ENCODE measurements around the gene MCOLN1. TPM values are rescaled to one million over a fixed set of nuclear protein-coding genes. Genes with fewer than 3 reads are reported as not detected.

Gene MCOLN1
- polyA plus RNA-seq, 1 of the 3 experiments (the other 2 are of a cell fraction) = 28.4 TPM

DNA sequence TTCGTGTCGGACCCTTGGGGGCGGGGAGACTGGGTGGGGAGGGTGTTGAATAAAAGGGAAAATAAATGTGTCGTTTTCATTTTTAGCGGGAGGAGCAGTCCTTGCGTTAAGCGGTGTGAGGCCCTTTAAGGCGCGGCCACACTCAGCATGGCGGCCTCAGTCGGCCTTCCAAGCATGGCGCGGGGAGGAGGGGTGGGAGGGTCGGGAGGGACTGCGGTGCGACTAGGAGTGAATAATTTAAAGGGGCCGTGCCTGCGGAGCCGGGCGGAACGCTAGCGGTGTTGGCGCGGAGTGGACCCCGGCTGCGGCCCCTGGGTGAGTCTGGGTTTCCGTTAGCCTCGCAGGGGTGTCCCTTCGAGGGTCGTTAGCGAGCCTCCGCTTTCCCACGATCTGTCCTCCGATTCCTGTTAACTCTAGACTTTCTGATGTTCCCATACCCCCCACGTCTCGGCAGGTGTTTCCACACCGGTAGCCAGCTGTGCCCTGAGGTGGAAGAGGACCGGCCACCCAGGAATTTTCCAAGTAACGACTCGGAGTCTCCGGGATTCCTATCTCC is 11.6 kb downstream of the MCOLN1 start (continued):
- TF ChIP-seq, protein P1, sequence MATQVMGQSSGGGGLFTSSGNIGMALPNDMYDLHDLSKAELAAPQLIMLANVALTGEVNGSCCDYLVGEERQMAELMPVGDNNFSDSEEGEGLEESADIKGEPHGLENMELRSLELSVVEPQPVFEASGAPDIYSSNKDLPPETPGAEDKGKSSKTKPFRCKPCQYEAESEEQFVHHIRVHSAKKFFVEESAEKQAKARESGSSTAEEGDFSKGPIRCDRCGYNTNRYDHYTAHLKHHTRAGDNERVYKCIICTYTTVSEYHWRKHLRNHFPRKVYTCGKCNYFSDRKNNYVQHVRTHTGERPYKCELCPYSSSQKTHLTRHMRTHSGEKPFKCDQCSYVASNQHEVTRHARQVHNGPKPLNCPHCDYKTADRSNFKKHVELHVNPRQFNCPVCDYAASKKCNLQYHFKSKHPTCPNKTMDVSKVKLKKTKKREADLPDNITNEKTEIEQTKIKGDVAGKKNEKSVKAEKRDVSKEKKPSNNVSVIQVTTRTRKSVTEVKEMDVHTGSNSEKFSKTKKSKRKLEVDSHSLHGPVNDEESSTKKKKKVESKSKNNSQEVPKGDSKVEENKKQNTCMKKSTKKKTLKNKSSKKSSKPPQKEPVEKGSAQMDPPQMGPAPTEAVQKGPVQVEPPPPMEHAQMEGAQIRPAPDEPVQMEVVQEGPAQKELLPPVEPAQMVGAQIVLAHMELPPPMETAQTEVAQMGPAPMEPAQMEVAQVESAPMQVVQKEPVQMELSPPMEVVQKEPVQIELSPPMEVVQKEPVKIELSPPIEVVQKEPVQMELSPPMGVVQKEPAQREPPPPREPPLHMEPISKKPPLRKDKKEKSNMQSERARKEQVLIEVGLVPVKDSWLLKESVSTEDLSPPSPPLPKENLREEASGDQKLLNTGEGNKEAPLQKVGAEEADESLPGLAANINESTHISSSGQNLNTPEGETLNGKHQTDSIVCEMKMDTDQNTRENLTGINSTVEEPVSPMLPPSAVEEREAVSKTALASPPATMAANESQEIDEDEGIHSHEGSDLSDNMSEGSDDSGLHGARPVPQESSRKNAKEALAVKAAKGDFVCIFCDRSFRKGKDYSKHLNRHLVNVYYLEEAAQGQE (IDR thresholded peaks at IDR 0.05; ENCODE audit: low read depth, low read length) = no peak
- TF ChIP-seq, protein P2, sequence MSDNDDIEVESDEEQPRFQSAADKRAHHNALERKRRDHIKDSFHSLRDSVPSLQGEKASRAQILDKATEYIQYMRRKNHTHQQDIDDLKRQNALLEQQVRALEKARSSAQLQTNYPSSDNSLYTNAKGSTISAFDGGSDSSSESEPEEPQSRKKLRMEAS (IDR thresholded peaks at IDR 0.05; ENCODE audit: low read depth) = peak; percentile 83
- TF ChIP-seq SMC3 (IDR thresholded peaks at IDR 0.05; ENCODE audit: low read depth, low read length) = no peak
- TF ChIP-seq EZH2phosphoT487 (IDR thresholded peaks at IDR 0.05; ENCODE audit: borderline replicate concordance, low read depth) = no peak
- no peak for TF ChIP-seq FOSL2 (IDR thresholded peaks at IDR 0.05; ENCODE audit: borderline replicate concordance, low read depth)
- no peak for TF ChIP-seq EP300 (IDR thresholded peaks at IDR 0.05; ENCODE audit: borderline replicate concordance in 1 of 2, low read depth in 1 of 2, low read length in 1 of 2)
- TF ChIP-seq, protein P3, sequence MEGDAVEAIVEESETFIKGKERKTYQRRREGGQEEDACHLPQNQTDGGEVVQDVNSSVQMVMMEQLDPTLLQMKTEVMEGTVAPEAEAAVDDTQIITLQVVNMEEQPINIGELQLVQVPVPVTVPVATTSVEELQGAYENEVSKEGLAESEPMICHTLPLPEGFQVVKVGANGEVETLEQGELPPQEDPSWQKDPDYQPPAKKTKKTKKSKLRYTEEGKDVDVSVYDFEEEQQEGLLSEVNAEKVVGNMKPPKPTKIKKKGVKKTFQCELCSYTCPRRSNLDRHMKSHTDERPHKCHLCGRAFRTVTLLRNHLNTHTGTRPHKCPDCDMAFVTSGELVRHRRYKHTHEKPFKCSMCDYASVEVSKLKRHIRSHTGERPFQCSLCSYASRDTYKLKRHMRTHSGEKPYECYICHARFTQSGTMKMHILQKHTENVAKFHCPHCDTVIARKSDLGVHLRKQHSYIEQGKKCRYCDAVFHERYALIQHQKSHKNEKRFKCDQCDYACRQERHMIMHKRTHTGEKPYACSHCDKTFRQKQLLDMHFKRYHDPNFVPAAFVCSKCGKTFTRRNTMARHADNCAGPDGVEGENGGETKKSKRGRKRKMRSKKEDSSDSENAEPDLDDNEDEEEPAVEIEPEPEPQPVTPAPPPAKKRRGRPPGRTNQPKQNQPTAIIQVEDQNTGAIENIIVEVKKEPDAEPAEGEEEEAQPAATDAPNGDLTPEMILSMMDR (IDR thresholded peaks at IDR 0.05) = no peak
- TF ChIP-seq, protein P4, sequence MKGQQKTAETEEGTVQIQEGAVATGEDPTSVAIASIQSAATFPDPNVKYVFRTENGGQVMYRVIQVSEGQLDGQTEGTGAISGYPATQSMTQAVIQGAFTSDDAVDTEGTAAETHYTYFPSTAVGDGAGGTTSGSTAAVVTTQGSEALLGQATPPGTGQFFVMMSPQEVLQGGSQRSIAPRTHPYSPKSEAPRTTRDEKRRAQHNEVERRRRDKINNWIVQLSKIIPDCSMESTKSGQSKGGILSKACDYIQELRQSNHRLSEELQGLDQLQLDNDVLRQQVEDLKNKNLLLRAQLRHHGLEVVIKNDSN (IDR thresholded peaks at IDR 0.05; ENCODE audit: borderline replicate concordance, low read depth) = peak; percentile 23; the same call in 1 of the 2 replicates
- peak; percentile 98 for TF ChIP-seq YY1 (IDR thresholded peaks at IDR 0.05; ENCODE audit: low read depth)
- TF ChIP-seq FOXM1 (IDR thresholded peaks at IDR 0.05; ENCODE audit: low read depth) = no peak
- no peak for TF ChIP-seq MEF2A (IDR thresholded peaks at IDR 0.05; ENCODE audit: borderline replicate concordance, low read depth)
- TF ChIP-seq CHD2 (IDR thresholded peaks at IDR 0.05; ENCODE audit: low read length, partially characterized antibody) = peak; percentile 69

DNA sequence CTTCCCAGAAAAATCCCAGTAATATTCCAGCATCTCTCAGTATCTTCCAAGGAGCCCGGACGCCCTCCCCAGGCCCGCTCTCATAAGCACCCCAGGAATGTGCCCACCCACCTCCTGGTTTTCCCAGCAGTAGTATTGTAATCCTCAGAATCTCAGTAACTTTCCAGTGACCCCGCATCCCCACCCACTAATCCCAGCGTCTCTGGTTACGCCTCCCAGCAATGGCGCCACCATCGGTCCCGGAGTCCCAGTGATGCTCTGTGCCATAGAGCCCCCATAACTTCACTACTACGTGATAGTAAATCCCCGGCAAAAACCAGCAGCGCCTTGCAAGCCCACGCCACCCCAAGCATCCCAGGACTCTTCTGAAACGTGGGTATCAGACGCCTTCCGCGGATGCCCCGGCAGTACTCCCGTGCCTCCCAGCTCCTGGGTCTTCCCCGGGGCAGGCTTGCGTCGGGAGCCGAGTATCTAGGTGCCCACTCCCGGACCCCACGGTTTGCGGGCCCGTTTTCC is 12.2 kb downstream of the MCOLN1 start:
- CTCF ChIA-PET = interaction anchor here (0.6 to 5.0 kb wide), 5 partner anchors 12 to 838 kb away, joined by 3 to 25 read pairs (median 4); partner anchors contain the start of genes MCOLN1 and ZNF358
- POLR2A ChIA-PET = interaction anchor here (0.9 to 3.5 kb wide), 5 partner anchors 12 to 51 kb away, joined by 3 to 16 read pairs (median 4); partner anchors contain the start of genes MCOLN1 and ZNF358
- H3K4me2 ChIP-seq = peak overlapping the region; percentile 94
- peaks cover 7% of the 10 kb centered on the region for H3K79me2 ChIP-seq (ENCODE audit: insufficient read depth)
- peak overlapping the region; percentile 87 to 92 for H3K27ac ChIP-seq (ENCODE audit: low read depth in 2 of 2, low read length in 1 of 2)
- no peaks in the 10 kb centered on the region for H3K27me3 ChIP-seq (ENCODE audit: insufficient read depth)
- peak overlapping the region; percentile 82 for H3K9ac ChIP-seq
- H3F3A ChIP-seq (replicated peaks; ENCODE audit: insufficient read depth) = no peaks in the 10 kb centered on the region
- H2AFZ ChIP-seq (ENCODE audit: low read depth) = peak overlapping the region; percentile 85; the same call in 1 of the 2 replicates
- peak; percentile 80 for DNase-seq
- peak overlapping the region; percentile 85 to 94 for H3K4me3 ChIP-seq (ENCODE audit: low read depth in 2 of 2, low read length in 1 of 2)
- peaks cover 15 to 16% of the 10 kb centered on the region in 2 experiments for H3K36me3 ChIP-seq (replicated peaks in 1 of 2; ENCODE audit: control insufficient read depth in 1 of 2, insufficient read depth in 2 of 2, low read length in 1 of 2)
- no peaks in the 10 kb centered on the region for H3K9me2 ChIP-seq
- H3K9me3 ChIP-seq = no peaks in the 10 kb centered on the region
- no peaks in the 10 kb centered on the region for H4K20me1 ChIP-seq (ENCODE audit: insufficient read depth)
- H3K4me1 ChIP-seq (ENCODE audit: control insufficient read depth in 1 of 2, insufficient read depth in 2 of 2, low read depth in 1 of 2, low read length in 1 of 2) = peaks cover 0 to 15% of the 10 kb centered on the region in 2 experiments; a peak in 2 of 4 replicates
- TF ChIP-seq, protein P3 (IDR thresholded peaks at IDR 0.05) = peak; percentile 32
- TF ChIP-seq, protein P5, sequence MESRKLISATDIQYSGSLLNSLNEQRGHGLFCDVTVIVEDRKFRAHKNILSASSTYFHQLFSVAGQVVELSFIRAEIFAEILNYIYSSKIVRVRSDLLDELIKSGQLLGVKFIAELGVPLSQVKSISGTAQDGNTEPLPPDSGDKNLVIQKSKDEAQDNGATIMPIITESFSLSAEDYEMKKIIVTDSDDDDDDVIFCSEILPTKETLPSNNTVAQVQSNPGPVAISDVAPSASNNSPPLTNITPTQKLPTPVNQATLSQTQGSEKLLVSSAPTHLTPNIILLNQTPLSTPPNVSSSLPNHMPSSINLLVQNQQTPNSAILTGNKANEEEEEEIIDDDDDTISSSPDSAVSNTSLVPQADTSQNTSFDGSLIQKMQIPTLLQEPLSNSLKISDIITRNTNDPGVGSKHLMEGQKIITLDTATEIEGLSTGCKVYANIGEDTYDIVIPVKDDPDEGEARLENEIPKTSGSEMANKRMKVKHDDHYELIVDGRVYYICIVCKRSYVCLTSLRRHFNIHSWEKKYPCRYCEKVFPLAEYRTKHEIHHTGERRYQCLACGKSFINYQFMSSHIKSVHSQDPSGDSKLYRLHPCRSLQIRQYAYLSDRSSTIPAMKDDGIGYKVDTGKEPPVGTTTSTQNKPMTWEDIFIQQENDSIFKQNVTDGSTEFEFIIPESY (IDR thresholded peaks at IDR 0.05; ENCODE audit: borderline replicate concordance, low read depth) = no peak
- TF ChIP-seq RAD21 (IDR thresholded peaks at IDR 0.05; ENCODE audit: low read length) (peak; percentile 35), YY1 (IDR thresholded peaks at IDR 0.05; ENCODE audit: low read depth) (peak; percentile 83), GABPA (IDR thresholded peaks at IDR 0.05; ENCODE audit: low read depth) (peak; percentile 34; the same call in 1 of the 2 replicates), MEF2A (IDR thresholded peaks at IDR 0.05; ENCODE audit: borderline replicate concordance, low read depth) (no peak), TAF1 (IDR thresholded peaks at IDR 0.05; ENCODE audit: borderline replicate concordance, low read depth, low read length) (peak; percentile 57)
- WGBS (ENCODE audit: low lambda C conversion rate) = 0% methylated on average over 11 of the region's 27 CpGs

Measured in SK-N-SH (cell line).